Measurements from ENCODE around the gene PRLR. TPM values are rescaled to one million over a fixed set of nuclear protein-coding genes. Genes with fewer than 3 reads are reported as not detected.

The PRLR gene
- total RNA-seq, 2 donors from 2014 or later: 4.1 to 6.5 TPM

DNA sequence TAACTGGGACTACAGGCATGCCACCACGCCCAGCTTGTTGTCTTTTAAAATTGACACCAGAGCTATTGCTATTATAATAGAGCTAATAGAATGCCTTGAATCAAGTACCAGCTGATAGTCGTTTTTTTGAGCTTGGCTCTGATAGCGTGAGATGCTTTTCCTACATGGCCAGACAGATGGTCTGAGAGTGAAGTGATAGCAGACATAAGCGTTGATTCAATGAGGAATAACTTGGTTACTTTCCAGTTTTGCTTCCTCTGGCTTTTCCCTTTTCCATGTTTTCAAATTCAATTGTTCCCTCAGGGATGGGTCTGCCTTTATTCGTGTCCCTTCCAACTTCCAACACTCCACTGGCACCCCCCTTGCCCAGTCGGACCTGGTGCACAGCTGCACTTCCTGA lies 197.9 kb downstream of the PRLR start:
- DNase-seq: no peak
- Histone ChIP-seq H3K9ac (ENCODE audit: extremely low read depth, low read length, poor library complexity, severe bottlenecking) (no peak overlapping the region), H3K27ac (ENCODE audit: low read depth, low read length) (no peak overlapping the region), H3K4me1 (ENCODE audit: control insufficient read depth, insufficient read depth, low read length) (no peaks in the 10 kb centered on the region), H3K27me3 (ENCODE audit: control insufficient read depth, insufficient read depth, low read length, poor library complexity, severe bottlenecking) (no peaks in the 10 kb centered on the region), H3K36me3 (ENCODE audit: control insufficient read depth, insufficient read depth, low read length) (no peaks in the 10 kb centered on the region), H3K9me3 (ENCODE audit: control insufficient read depth, low read length) (no peaks in the 10 kb centered on the region), H3K4me3 (ENCODE audit: low read length) (no peak overlapping the region)
- no peak overlapping the region for H3K27ac Mint-ChIP-seq
- TF ChIP-seq, protein P1, sequence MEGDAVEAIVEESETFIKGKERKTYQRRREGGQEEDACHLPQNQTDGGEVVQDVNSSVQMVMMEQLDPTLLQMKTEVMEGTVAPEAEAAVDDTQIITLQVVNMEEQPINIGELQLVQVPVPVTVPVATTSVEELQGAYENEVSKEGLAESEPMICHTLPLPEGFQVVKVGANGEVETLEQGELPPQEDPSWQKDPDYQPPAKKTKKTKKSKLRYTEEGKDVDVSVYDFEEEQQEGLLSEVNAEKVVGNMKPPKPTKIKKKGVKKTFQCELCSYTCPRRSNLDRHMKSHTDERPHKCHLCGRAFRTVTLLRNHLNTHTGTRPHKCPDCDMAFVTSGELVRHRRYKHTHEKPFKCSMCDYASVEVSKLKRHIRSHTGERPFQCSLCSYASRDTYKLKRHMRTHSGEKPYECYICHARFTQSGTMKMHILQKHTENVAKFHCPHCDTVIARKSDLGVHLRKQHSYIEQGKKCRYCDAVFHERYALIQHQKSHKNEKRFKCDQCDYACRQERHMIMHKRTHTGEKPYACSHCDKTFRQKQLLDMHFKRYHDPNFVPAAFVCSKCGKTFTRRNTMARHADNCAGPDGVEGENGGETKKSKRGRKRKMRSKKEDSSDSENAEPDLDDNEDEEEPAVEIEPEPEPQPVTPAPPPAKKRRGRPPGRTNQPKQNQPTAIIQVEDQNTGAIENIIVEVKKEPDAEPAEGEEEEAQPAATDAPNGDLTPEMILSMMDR (conservative IDR thresholded peaks at IDR 0.05): no peak
- H3K27me3 Mint-ChIP-seq (ENCODE audit: insufficient read depth): no peaks in the 10 kb centered on the region
- peaks cover 8% of the 10 kb centered on the region for H3K4me1 Mint-ChIP-seq
- no peaks in the 10 kb centered on the region for H3K36me3 Mint-ChIP-seq (ENCODE audit: low read depth)
- H3K9me3 Mint-ChIP-seq: no peaks in the 10 kb centered on the region
- H3K4me3 Mint-ChIP-seq: no peak overlapping the region
- 88 to 90% methylated on average over 5 to 6 of the region's 6 CpGs for WGBS, 2 experiments (ENCODE audit: insufficient coverage in 1 of 2, insufficient read length in 1 of 2)

DNA sequence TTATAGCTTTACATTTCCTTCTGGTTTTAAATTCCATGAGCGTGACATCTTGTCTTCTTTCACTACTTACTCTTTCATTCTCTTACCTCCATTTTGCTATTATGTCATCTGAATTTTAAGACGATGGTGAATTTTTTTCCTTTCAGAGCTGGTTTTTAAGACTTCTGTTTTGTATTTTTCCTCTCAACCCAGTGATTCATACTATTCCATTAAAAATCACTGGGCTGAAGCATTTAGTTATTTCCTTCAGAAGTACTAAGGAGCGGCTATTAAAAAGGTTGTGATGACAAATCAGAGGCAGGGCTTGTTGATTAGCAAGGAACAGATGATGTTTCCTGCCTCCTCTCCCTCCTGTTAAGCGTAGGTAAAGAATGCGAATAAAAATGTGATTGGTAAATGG lies 199.0 kb downstream of the PRLR start:
- no peak for DNase-seq
- Mint-ChIP-seq H3K4me3 (no peak overlapping the region), H3K36me3 (ENCODE audit: low read depth) (no peaks in the 10 kb centered on the region), H3K27me3 (ENCODE audit: insufficient read depth) (no peaks in the 10 kb centered on the region), H3K27ac (no peak overlapping the region), H3K4me1 (peaks cover under 1% of the 10 kb centered on the region), H3K9me3 (no peaks in the 10 kb centered on the region)
- H3K4me1 ChIP-seq (ENCODE audit: control insufficient read depth, insufficient read depth, low read length): no peaks in the 10 kb centered on the region
- H3K9me3 ChIP-seq (ENCODE audit: control insufficient read depth, low read length): no peaks in the 10 kb centered on the region
- H3K36me3 ChIP-seq (ENCODE audit: control insufficient read depth, insufficient read depth, low read length): no peaks in the 10 kb centered on the region
- TF ChIP-seq, protein P1 (conservative IDR thresholded peaks at IDR 0.05): no peak
- no peak overlapping the region for H3K4me3 ChIP-seq (ENCODE audit: low read length)
- WGBS, 2 experiments (ENCODE audit: insufficient coverage in 1 of 2, insufficient read length in 1 of 2): 88 to 95% methylated on average over 1 to 4 of the region's 5 CpGs
- no peak overlapping the region for H3K27ac ChIP-seq (ENCODE audit: low read depth, low read length)
- H3K27me3 ChIP-seq (ENCODE audit: control insufficient read depth, insufficient read depth, low read length, poor library complexity, severe bottlenecking): no peaks in the 10 kb centered on the region
- H3K9ac ChIP-seq (ENCODE audit: extremely low read depth, low read length, poor library complexity, severe bottlenecking): no peak overlapping the region

DNA sequence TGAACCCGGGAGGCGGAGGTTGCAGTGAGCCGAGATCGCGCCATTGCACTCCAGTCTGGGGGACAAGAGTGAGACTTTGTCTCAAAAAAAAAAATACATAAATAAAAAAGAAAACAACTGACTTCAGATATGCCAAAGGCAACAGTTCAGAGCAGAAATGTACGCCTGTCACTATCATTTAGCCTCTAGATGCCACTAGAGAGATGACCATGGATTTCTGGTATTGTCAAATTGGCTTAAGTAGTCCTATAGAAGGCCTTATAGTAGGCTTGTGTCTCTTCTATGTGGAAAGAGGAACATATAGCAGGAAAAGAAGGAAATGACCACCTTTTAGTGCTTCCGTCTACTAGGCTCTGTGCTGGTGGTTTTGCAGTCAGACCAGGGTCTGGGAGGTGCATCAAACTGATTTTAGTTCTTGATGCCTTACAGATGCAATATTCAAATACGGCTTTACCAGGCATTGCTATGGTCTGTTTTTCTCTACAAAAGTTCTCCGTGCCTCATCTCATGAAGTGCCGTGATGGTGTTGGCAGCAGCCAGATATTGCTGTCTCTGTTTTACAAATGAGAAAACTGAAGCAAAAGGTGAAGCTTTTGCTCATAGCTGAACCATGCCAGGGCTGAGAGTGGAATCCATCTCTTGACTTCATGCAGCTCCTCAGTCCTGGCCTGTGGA lies 199.7 kb downstream of the PRLR start:
- H3K4me1 ChIP-seq (ENCODE audit: control insufficient read depth, insufficient read depth, low read length): no peaks in the 10 kb centered on the region
- Mint-ChIP-seq H3K36me3 (ENCODE audit: low read depth) (no peaks in the 10 kb centered on the region), H3K27ac (no peak overlapping the region), H3K4me3 (no peak overlapping the region), H3K9me3 (no peaks in the 10 kb centered on the region), H3K27me3 (ENCODE audit: insufficient read depth) (no peaks in the 10 kb centered on the region), H3K4me1 (no peaks in the 10 kb centered on the region)
- H3K9ac ChIP-seq (ENCODE audit: extremely low read depth, low read length, poor library complexity, severe bottlenecking): no peak overlapping the region
- H3K4me3 ChIP-seq (ENCODE audit: low read length): no peak overlapping the region
- no peaks in the 10 kb centered on the region for H3K36me3 ChIP-seq (ENCODE audit: control insufficient read depth, insufficient read depth, low read length)
- TF ChIP-seq, protein P1 (conservative IDR thresholded peaks at IDR 0.05): no peak
- H3K9me3 ChIP-seq (ENCODE audit: control insufficient read depth, low read length): no peaks in the 10 kb centered on the region
- DNase-seq: no peak
- no peak overlapping the region for H3K27ac ChIP-seq (ENCODE audit: low read depth, low read length)
- WGBS, 2 experiments (ENCODE audit: insufficient coverage in 1 of 2, insufficient read length in 1 of 2): 73 to 80% methylated on average over 6 to 10 of the region's 10 CpGs
- H3K27me3 ChIP-seq (ENCODE audit: control insufficient read depth, insufficient read depth, low read length, poor library complexity, severe bottlenecking): no peaks in the 10 kb centered on the region

All from endodermal cell (in vitro differentiated cells).